HepG2 (cell line): ENCODE measurements around the gene SRRT. TPM values are rescaled to one million over a fixed set of nuclear protein-coding genes. Genes with fewer than 3 reads are reported as not detected.

Experiments used
- CEBPB ChIP-seq: IDR thresholded peaks from 2 replicates; pipeline ENCODE4 v1.6.1; 2011; ENCODE audit warnings: low read depth, low read length, improper control_type of control experiment, borderline replicate concordance
- HIC2 ChIP-seq: sonication (generic); formaldehyde crosslinking; IDR thresholded peaks from 2 replicates; pipeline ENCODE4 v1.9.0; 2022; ENCODE audit warnings: low read depth, missing genetic modification reagents
- KIAA2018 ChIP-seq: sonication (generic); formaldehyde crosslinking; IDR thresholded peaks from 2 replicates; pipeline ENCODE4 v1.5.0; 2020; ENCODE audit warnings: mild to moderate bottlenecking, missing genetic modification reagents, borderline replicate concordance
- KLF13 ChIP-seq: sonication (generic); formaldehyde crosslinking; IDR thresholded peaks from 2 replicates; pipeline ENCODE4 v1.4.0; 2020; ENCODE audit warnings: mild to moderate bottlenecking, missing genetic modification reagents
- NFKB2 ChIP-seq: sonication (generic); formaldehyde crosslinking; IDR thresholded peaks from 2 replicates; pipeline ENCODE4 v1.4.0; 2020; ENCODE audit warnings: missing genetic modification reagents, borderline replicate concordance
- NFYC ChIP-seq: IDR thresholded peaks from 2 replicates; pipeline ENCODE4 v1.6.1; 2016; ENCODE audit warnings: missing genetic modification reagents, missing compliant biosample characterization
- NKX3-1 ChIP-seq: sonication (generic); formaldehyde crosslinking; IDR thresholded peaks from 2 replicates; pipeline ENCODE4 v1.5.0; 2020; ENCODE audit warnings: missing genetic modification reagents
- RCOR2 ChIP-seq: IDR thresholded peaks from 2 replicates; pipeline ENCODE4 v1.6.1; 2016; ENCODE audit warnings: missing biosample characterization, missing genetic modification reagents
- RXRB ChIP-seq: IDR thresholded peaks from 2 replicates; pipeline ENCODE4 v1.6.1; 2016; ENCODE audit warnings: borderline replicate concordance, missing genetic modification reagents, missing compliant biosample characterization
- SALL1 ChIP-seq: sonication (generic); formaldehyde crosslinking; IDR thresholded peaks from 2 replicates; pipeline ENCODE4 v1.8.0; 2022; ENCODE audit warnings: mild to moderate bottlenecking, missing genetic modification reagents
- ZNF180 ChIP-seq: sonication (generic); formaldehyde crosslinking; IDR thresholded peaks from 2 replicates; pipeline ENCODE4 v1.4.0; 2020; ENCODE audit warnings: low read depth, missing genetic modification reagents, borderline replicate concordance
- ZNF224 ChIP-seq: sonication (generic); formaldehyde crosslinking; IDR thresholded peaks from 2 replicates; pipeline ENCODE4 v1.5.0; 2020; ENCODE audit warnings: mild to moderate bottlenecking, missing genetic modification reagents
- ZNF230 ChIP-seq: sonication (generic); formaldehyde crosslinking; IDR thresholded peaks from 2 replicates; pipeline ENCODE4 v1.4.0; 2020; ENCODE audit warnings: mild to moderate bottlenecking, missing genetic modification reagents
- ZNF275 ChIP-seq: sonication (generic); formaldehyde crosslinking; IDR thresholded peaks from 2 replicates; pipeline ENCODE4 v1.8.0; 2022; ENCODE audit warnings: missing genetic modification reagents, mild to moderate bottlenecking, inconsistent platforms, borderline replicate concordance
- ZNF550 ChIP-seq: sonication (generic); formaldehyde crosslinking; IDR thresholded peaks from 2 replicates; pipeline ENCODE4 v1.4.0; 2020; ENCODE audit warnings: mild to moderate bottlenecking, missing genetic modification reagents, borderline replicate concordance
- ZNF616 ChIP-seq: sonication (generic); formaldehyde crosslinking; IDR thresholded peaks from 2 replicates; pipeline ENCODE4 v1.5.0; 2020; ENCODE audit warnings: low read depth, mild to moderate bottlenecking, missing genetic modification reagents
- polyA plus RNA-seq, 8 experiments: library from polyadenylated mRNA; depleted of rRNA in 3 of 8; stranded (reverse) in 7 of 8; unstranded in 1 of 8; fragments of >200 nt; fragmentation: Illumina TruSeq in 4 of 8; extraction: Trizol in 4 of 8; gene quantifications; 2 replicates each; pipeline versions ENCODE4 v1.2.1 to v1.2.3, GENCODE V29; 2011 to 2016; ENCODE audit warnings: low read depth in 4 of 8, missing spikeins in 1 of 8, mixed read lengths in 1 of 8; ENCODE audit not compliant: insufficient read depth in 1 of 8
- total RNA-seq, 5 experiments: library from RNA; depleted of rRNA; stranded (reverse); fragments of >200 nt; fragmentation: Illumina TruSeq; extraction: Trizol; gene quantifications; 2 replicates each; pipeline ENCODE4 v1.2.3, GENCODE V29; 2016; ENCODE audit warnings: low read depth in 1 of 5

Gene SRRT
- total and polyA plus RNA-seq, 2 of the 13 experiments (the other 11 are each of a cell fraction or from before 2014, with no cell fraction given), result 26.2 to 106 TPM

GRCh38 chr7:100895956-100896731 lies 21.2 kb downstream of the SRRT start (continued):
- peak; percentile 25; the same call in 1 of the 2 replicates for TF ChIP-seq SALL1
- TF ChIP-seq ZNF616, result no peak
- no peak for TF ChIP-seq ZNF275 (CRISPR knock-in tag)
- no peak for TF ChIP-seq ZNF180 (CRISPR knock-in tag)
- TF ChIP-seq ZNF224 (CRISPR knock-in tag), result no peak
- no peak for TF ChIP-seq RXRB
- no peak for TF ChIP-seq NFKB2 (CRISPR knock-in tag)
- no peak for TF ChIP-seq NKX3-1 (CRISPR knock-in tag)
- no peak for TF ChIP-seq RCOR2 (CRISPR knock-in tag)
- TF ChIP-seq CEBPB, result peak; percentile 31; the same call in 1 of the 2 replicates
- TF ChIP-seq ZNF550 (CRISPR knock-in tag), result no peak
- TF ChIP-seq KIAA2018 (CRISPR knock-in tag), result no peak
- no peak for TF ChIP-seq KLF13
- peak; percentile 13; the same call in 1 of the 2 replicates for TF ChIP-seq NFYC (CRISPR knock-in tag)
- TF ChIP-seq HIC2 (CRISPR knock-in tag), result peak; percentile 55; the same call in 1 of the 2 replicates
- 0 out of 2 replicates have a peak, but pooled peaks have one; percentile 60 for TF ChIP-seq ZNF230 (CRISPR knock-in tag)
